Measurements from ENCODE around the gene ERC2.

The ERC2 gene

DNA sequence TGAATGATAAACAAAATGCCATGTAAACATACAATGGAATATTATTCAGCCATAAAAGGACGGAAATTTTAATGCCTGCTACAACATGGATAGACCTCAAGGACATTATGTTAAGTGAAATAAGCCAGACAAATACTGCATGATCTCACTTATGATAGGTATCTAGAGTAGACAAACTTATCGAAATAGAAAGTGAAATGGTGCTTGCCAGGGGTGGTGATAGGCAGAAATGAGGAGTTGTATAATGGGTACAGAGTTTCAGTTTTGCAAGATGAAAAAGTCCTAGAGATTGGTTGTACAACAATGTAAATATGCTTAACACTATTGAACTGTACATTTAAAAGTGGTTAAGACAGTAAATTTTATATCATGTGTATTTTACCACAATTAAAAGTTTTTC, 287.8 kb downstream of the ERC2 start:
- DNase-seq (ENCODE audit: low spot score in 2 of 2) (no peak), ATAC-seq (ENCODE audit: low read depth) (no peak)
- H3K9me3 Mint-ChIP-seq = peaks cover 4% of the 10 kb centered on the region
- H3K27ac Mint-ChIP-seq = no peak overlapping the region
- no peaks in the 10 kb centered on the region for H3K36me3 Mint-ChIP-seq
- no peak overlapping the region for H3K4me3 Mint-ChIP-seq
- H3K27me3 Mint-ChIP-seq = no peaks in the 10 kb centered on the region
- H3K4me1 Mint-ChIP-seq = no peaks in the 10 kb centered on the region

DNA sequence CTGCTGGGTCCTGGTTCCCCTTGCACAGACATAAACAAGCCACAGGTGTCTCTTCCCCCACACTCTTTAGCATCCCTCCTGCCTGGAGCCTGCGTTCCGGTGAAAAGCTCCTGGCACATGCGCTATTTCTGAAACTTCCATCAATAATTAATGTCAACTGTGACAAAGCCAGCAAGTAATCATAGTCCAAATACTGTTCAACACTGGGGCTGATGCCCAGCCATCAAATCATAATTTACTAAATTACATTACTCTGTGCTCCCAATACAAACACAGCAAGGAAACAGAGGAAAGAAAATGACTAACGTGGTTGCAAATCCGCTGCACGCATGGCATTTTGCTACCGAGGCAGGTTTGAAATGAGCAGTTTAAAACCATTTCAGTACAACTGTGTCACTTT, 294.7 kb downstream of the ERC2 start:
- peaks cover 5% of the 10 kb centered on the region for H3K27me3 Mint-ChIP-seq
- H3K4me3 Mint-ChIP-seq = no peak overlapping the region
- H3K9me3 Mint-ChIP-seq = no peaks in the 10 kb centered on the region
- no peak overlapping the region for H3K27ac Mint-ChIP-seq
- H3K4me1 Mint-ChIP-seq = no peaks in the 10 kb centered on the region
- no peaks in the 10 kb centered on the region for H3K36me3 Mint-ChIP-seq
- DNase-seq (ENCODE audit: low spot score in 2 of 2) (no peak), ATAC-seq (ENCODE audit: low read depth) (no peak)

DNA sequence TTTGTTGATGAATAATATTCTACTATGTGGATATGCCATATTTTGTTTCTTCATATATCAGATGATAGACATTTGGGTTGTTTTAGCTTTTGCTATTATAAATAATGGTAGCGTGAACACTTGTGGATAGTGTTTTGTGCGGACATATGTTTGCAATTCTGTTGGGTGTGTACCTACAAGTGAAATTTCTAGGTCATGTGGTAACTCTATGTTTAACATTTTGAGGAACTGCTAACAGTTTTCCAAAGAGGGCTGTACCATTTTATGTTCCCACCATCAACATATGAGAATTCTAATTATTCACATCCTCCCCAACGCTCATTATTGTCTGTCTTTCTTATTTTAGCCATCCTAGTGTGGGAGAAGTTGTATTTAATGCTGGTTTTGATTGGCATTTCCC, 303.8 kb downstream of the ERC2 start:
- ATAC-seq (ENCODE audit: low read depth) (no peak), DNase-seq (ENCODE audit: low spot score in 2 of 2) (no peak)
- Mint-ChIP-seq H3K4me1 (no peaks in the 10 kb centered on the region), H3K9me3 (peaks cover 4% of the 10 kb centered on the region), H3K4me3 (no peak overlapping the region), H3K27me3 (peaks cover 4% of the 10 kb centered on the region), H3K27ac (no peak overlapping the region), H3K36me3 (no peaks in the 10 kb centered on the region)

DNA sequence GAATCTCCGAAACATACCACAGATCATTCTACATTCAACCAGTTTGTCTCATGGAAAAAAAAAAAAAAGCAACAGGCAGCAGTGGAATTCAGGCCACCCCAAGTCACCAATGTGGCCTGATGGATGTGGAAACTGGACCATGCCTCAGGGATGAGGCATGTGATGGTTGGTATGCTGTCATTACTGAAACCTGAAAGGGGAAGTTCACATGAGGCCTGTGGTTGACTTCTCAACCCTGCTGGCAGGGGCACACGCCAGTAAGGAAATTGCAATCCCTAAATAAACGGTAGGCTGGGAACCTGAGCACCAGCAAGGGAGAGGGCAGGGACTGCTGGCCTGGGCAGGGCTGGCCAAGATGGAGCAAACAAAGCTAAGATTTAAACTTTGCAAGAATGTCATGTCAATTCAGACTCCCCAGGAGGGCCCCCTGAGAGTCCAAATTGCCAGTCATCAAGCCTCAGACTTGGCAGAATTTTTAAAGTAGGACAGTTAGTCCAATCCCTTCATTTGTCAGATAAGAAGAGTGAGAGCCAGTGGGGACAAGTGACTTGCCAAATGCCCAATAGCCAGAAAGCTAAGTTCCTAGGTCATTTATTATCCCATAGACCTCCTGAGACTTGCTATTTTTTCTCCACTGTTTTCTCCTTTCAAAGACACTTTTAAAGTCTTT, 310.4 kb downstream of the ERC2 start:
- Mint-ChIP-seq H3K27ac (no peak overlapping the region), H3K9me3 (peaks cover 1% of the 10 kb centered on the region), H3K27me3 (no peaks in the 10 kb centered on the region), H3K36me3 (no peaks in the 10 kb centered on the region), H3K4me1 (peaks cover 8% of the 10 kb centered on the region), H3K4me3 (no peak overlapping the region)
- ATAC-seq (ENCODE audit: low read depth) = peak; percentile 68
- DNase-seq (ENCODE audit: low spot score in 2 of 2) = peak in 1 of 2 donors; percentile 1

DNA sequence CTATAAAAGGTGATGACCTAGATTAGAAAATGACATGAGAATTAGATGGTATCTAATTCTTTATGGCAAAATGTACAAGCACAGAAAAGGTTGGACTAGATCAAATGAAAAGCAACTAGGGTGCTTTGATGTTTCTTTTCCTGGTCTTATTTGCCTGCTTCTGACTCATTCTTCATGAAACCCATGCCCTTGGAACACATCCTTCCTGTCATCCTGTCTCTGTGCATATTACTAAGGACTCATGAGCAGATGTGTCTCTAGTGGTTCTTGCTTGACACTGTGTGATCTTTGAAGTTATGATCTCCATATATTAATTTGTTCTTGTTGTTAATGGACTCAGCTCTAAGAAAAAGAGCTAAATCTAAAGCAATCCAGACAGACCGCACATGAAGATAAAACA, 314.0 kb downstream of the ERC2 start:
- ATAC-seq (ENCODE audit: low read depth) (no peak), DNase-seq (ENCODE audit: low spot score in 2 of 2) (no peak)
- Mint-ChIP-seq H3K36me3 (no peaks in the 10 kb centered on the region), H3K4me3 (no peak overlapping the region), H3K27me3 (no peaks in the 10 kb centered on the region), H3K27ac (no peak overlapping the region), H3K4me1 (peaks cover 8% of the 10 kb centered on the region), H3K9me3 (no peaks in the 10 kb centered on the region)

DNA sequence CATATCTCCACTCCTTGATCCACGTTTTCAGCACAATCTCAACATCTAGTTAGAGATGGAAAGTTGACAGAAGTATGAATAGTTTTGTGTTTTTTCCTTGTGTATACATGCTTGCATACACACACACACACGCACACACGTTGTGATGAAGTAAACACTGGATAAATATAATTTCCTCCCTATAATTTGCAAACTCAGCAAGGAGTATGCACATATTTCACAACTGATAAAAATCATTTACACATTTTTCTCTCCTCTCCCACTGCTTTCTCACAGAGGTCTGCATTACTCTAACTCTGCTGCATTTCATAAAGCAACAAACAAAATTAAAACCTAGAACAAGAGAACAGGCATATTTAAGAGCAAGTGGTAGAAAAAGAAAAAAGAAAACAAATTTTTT, 320.9 kb downstream of the ERC2 start:
- DNase-seq (ENCODE audit: low spot score in 2 of 2) = no peak
- Mint-ChIP-seq H3K4me3 (no peak overlapping the region), H3K9me3 (peaks cover 2% of the 10 kb centered on the region), H3K4me1 (no peaks in the 10 kb centered on the region), H3K36me3 (no peaks in the 10 kb centered on the region), H3K27ac (no peak overlapping the region), H3K27me3 (peaks cover 4% of the 10 kb centered on the region)
- no peak for ATAC-seq (ENCODE audit: low read depth)

DNA sequence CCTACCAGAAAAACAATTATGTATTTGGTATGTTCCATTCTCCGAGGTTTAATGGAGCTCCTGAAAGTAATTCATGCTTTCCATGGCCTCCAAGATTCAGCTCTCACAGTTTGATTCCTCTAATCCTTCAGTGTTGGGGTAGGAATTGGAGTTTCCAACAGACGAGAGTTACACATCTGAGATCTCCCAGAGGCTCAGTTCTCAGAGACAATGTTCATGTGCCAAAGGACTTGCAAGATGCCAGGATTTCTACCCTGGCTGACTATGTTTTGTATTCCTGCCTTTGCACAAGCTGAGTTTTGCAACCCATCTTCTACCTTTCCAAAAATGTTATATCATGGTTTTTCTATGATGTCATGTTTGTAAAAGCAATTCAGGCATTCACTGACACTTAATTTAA, 322.9 kb downstream of the ERC2 start:
- H3K27me3 Mint-ChIP-seq = peaks cover 6% of the 10 kb centered on the region
- no peak for DNase-seq (ENCODE audit: low spot score in 2 of 2)
- peaks cover 2% of the 10 kb centered on the region for H3K9me3 Mint-ChIP-seq
- ATAC-seq (ENCODE audit: low read depth) = no peak
- no peaks in the 10 kb centered on the region for H3K36me3 Mint-ChIP-seq
- no peak overlapping the region for H3K27ac Mint-ChIP-seq
- no peak overlapping the region for H3K4me3 Mint-ChIP-seq
- H3K4me1 Mint-ChIP-seq = no peaks in the 10 kb centered on the region

DNA sequence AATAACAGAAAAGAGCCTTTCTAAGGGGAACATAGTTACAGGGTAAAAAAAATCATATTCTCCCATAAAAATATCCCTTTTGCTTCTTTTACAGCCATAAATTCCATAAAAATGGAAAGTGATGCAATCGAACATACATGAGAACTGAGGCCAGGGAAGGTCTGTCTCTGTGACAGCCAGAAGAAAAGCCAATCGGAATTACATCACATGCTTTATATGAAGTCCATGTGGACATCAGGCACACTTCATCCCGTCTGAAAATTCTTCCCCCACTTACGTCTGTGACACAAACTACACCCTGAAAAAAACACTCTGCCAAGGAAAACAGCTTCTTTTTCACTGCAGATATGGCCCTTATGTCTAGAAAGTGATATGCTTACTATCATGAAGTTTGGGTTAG, 323.5 kb downstream of the ERC2 start:
- Mint-ChIP-seq H3K27ac (no peak overlapping the region), H3K4me3 (no peak overlapping the region), H3K27me3 (peaks cover 6% of the 10 kb centered on the region), H3K36me3 (no peaks in the 10 kb centered on the region), H3K9me3 (peaks cover 2% of the 10 kb centered on the region), H3K4me1 (no peaks in the 10 kb centered on the region)
- ATAC-seq (ENCODE audit: low read depth) = no peak
- DNase-seq (ENCODE audit: low spot score in 2 of 2) = no peak

DNA sequence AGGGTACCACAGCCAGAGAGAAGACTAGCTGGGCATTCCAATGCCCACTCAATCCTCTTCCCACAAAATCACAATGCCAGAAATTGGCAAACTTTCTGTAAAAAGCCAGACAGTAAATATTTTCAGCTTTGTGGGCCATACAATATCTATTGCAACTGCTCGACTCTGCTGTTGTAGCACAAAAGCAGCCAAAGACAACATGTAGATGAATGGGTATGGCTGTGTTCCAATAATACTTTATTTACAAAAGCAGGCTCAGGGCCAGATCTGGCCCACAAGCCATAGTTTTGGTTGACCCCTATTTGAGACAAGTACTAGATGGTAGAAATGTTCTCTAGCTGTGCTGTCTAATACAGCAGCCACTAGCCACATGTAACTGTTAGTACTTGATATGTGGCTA, 330.9 kb downstream of the ERC2 start:
- H3K4me1 Mint-ChIP-seq = no peaks in the 10 kb centered on the region
- no peak for DNase-seq (ENCODE audit: low spot score in 2 of 2)
- no peak overlapping the region for H3K27ac Mint-ChIP-seq
- H3K36me3 Mint-ChIP-seq = no peaks in the 10 kb centered on the region
- ATAC-seq (ENCODE audit: low read depth) = no peak
- H3K27me3 Mint-ChIP-seq = peaks cover 2% of the 10 kb centered on the region
- no peaks in the 10 kb centered on the region for H3K9me3 Mint-ChIP-seq
- H3K4me3 Mint-ChIP-seq = no peak overlapping the region

DNA sequence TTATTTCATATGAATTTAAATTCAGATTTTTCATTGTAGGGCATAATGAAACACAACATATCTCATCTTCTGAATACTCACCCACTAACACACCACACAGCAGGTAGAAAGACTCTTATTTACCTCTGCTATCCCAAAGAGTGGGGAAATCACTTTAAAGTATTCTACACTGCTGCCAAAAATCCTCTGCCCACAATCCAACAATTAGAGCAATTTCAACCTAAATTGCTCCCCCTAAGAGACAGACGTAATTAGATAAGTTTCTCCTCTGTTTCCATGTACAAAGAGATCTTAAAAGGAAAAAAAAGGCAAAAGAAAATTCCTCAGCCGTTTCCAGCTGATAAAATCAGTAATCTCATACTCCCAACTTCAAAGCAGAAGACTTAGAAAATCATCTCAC, 331.8 kb downstream of the ERC2 start:
- H3K4me1 Mint-ChIP-seq = no peaks in the 10 kb centered on the region
- no peaks in the 10 kb centered on the region for H3K36me3 Mint-ChIP-seq
- no peak overlapping the region for H3K4me3 Mint-ChIP-seq
- no peak for DNase-seq (ENCODE audit: low spot score in 2 of 2)
- H3K9me3 Mint-ChIP-seq = no peaks in the 10 kb centered on the region
- peaks cover 2% of the 10 kb centered on the region for H3K27me3 Mint-ChIP-seq
- H3K27ac Mint-ChIP-seq = no peak overlapping the region
- no peak for ATAC-seq (ENCODE audit: low read depth)

DNA sequence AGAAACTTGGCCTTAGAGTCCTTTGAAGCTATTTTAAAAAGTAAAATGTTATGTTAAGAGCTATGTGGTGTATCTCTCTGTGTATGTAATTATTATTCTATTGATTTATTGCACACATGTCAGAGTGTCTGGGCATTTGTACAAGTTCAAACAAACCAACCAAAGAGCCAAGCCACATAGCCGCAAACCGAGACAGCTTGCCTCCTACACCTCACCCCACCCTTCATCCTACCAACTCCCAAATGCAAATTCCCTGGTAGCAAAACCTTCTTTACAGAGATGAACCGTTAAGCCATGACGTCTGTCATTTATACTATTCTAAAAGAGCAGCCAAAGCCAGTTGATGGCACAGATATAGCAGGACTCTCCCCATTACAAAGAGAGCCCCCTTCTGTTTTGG, 332.3 kb downstream of the ERC2 start:
- Mint-ChIP-seq H3K36me3 (no peaks in the 10 kb centered on the region), H3K27ac (no peak overlapping the region), H3K4me1 (no peaks in the 10 kb centered on the region), H3K9me3 (no peaks in the 10 kb centered on the region), H3K27me3 (peaks cover under 1% of the 10 kb centered on the region), H3K4me3 (no peak overlapping the region)
- ATAC-seq (ENCODE audit: low read depth) (no peak), DNase-seq (ENCODE audit: low spot score in 2 of 2) (no peak)

DNA sequence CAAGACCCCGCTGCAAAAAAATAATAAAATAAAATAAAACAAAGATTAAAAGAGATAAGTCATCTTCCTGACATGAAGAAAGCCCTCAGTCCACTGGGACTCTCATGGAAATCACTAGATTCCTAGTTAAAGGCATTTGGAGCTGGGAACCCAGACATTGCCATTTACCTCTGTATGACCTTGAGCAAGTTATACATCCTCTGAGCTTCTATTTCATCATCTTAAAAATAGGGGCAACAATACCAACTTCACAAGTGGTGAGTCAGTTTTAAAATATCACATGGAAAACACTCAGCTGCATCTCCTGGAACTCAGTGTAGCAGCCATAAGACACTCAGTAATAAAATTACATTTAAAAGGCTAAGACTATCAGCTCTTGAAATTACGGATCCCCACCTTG, 334.8 kb downstream of the ERC2 start:
- no peaks in the 10 kb centered on the region for H3K4me1 Mint-ChIP-seq
- H3K36me3 Mint-ChIP-seq = no peaks in the 10 kb centered on the region
- H3K27ac Mint-ChIP-seq = no peak overlapping the region
- no peak for DNase-seq (ENCODE audit: low spot score in 2 of 2)
- no peaks in the 10 kb centered on the region for H3K27me3 Mint-ChIP-seq
- ATAC-seq (ENCODE audit: low read depth) = no peak
- H3K9me3 Mint-ChIP-seq = no peaks in the 10 kb centered on the region
- H3K4me3 Mint-ChIP-seq = no peak overlapping the region

DNA sequence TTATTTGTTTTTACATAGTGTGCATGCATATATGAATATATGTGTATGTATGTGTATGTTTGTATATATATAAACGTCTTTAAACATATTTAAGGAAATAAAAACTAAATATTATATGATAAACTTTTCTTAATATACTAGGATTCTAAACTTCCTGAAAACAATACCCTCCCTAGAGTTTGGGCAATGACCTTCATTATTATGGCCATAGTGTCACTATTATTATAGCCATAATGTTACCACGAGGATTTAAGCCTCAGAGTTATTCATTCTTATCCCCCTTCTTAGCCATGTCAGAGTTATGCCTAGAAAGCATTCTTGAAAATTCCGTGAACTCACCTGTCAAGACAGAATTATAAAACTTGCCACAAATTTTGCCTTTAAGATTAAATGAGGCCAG, 335.5 kb downstream of the ERC2 start:
- no peaks in the 10 kb centered on the region for H3K9me3 Mint-ChIP-seq
- H3K4me3 Mint-ChIP-seq = no peak overlapping the region
- no peak for DNase-seq (ENCODE audit: low spot score in 2 of 2)
- no peaks in the 10 kb centered on the region for H3K27me3 Mint-ChIP-seq
- no peak overlapping the region for H3K27ac Mint-ChIP-seq
- ATAC-seq (ENCODE audit: low read depth) = no peak
- no peaks in the 10 kb centered on the region for H3K36me3 Mint-ChIP-seq
- H3K4me1 Mint-ChIP-seq = no peaks in the 10 kb centered on the region

DNA sequence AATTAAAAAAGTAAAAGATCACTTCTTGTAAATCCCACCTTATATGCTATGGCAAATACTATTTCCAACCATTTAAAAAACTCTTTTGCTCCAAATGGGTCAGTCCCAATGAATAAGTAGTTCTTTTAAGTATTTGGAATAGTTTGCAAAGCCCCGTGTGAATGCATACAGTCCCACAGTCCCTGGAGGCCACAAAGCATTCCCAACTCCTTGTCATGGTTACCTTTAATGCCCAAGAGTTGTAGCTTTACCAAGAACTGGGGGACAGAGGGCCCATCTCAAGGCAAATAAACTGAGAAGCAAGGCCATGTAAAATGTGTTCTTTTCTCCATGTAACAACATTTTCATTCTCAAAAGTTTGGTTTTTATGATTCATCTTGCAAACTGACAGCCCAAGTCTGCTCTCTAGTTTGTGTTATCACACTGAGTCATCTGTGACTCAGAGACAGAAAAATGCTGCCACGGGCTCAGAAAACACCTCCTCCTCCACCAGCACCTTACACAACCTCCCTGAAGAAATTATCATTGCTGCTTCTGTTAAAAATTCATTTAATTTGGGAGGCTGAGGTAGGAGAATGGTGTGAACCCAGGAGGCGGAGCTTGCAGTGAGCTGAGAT, 336.2 kb downstream of the ERC2 start:
- H3K27me3 Mint-ChIP-seq = no peaks in the 10 kb centered on the region
- DNase-seq (ENCODE audit: low spot score in 2 of 2) (no peak), ATAC-seq (ENCODE audit: low read depth) (no peak)
- no peaks in the 10 kb centered on the region for H3K36me3 Mint-ChIP-seq
- H3K27ac Mint-ChIP-seq = no peak overlapping the region
- H3K9me3 Mint-ChIP-seq = no peaks in the 10 kb centered on the region
- no peak overlapping the region for H3K4me3 Mint-ChIP-seq
- no peaks in the 10 kb centered on the region for H3K4me1 Mint-ChIP-seq

DNA sequence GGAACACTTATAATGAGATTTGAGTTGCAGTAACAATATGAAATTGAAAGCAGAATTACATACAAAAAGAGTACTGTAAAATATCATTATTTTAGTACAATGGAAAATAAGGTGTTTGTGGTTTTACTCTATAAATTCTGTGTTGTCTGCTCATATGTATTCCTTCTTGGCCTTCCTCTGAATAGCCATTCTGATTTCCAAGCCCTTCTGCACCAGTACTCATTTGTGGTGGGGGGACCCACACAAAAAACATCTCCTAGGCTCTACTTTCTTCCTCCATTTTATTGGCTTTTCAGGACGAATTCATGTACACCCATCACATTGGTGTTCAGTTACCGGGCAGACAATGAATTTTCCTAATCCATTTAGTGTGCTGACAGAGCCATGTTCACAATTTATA, 338.2 kb downstream of the ERC2 start:
- no peak for ATAC-seq (ENCODE audit: low read depth)
- Mint-ChIP-seq H3K27ac (no peak overlapping the region), H3K4me1 (no peaks in the 10 kb centered on the region), H3K27me3 (peaks cover 2% of the 10 kb centered on the region), H3K9me3 (peaks cover 2% of the 10 kb centered on the region), H3K4me3 (no peak overlapping the region), H3K36me3 (peaks cover 2% of the 10 kb centered on the region)
- DNase-seq (ENCODE audit: low spot score in 2 of 2) = no peak
